ENCODE results near the gene EPS8L1.
"Not testable (repeated sequence)": the region's sequence is repeated elsewhere in the genome, so short reads cannot be mapped to it uniquely, and the experiment has no call there.

The EPS8L1 gene

GRCh38 chr19:55075371-55075998 is at the start of gene EPS8L1:
EPS8L1 (plus strand) TSS chr19:55075869; CDS start chr19:55076445, 576 bp downstream.
- no peak within 1 kb of the TSS for H3K9ac ChIP-seq (ENCODE audit: low read length in 2 of 2)
- H3K27ac ChIP-seq (ENCODE audit: low read length) = no peak within 1 kb of the TSS
- H3K36me3 ChIP-seq (ENCODE audit: control insufficient read depth in 2 of 2, insufficient read depth in 2 of 2, low read length in 2 of 2) = no peaks in the 10 kb centered on the region
- peaks cover 42 to 50% of the 10 kb centered on the region in 2 donors for H3K27me3 ChIP-seq (ENCODE audit: control insufficient read depth in 1 of 2, insufficient read depth in 2 of 2, low read length in 2 of 2)
- H3K4me1 ChIP-seq (ENCODE audit: control insufficient read depth, insufficient read depth, low read length) = peaks cover 4% of the 10 kb centered on the region
- H3K9me3 ChIP-seq (ENCODE audit: control insufficient read depth in 2 of 2, low read length in 2 of 2) = peaks cover 4 to 5% of the 10 kb centered on the region in 2 donors
- H3K4me3 ChIP-seq (ENCODE audit: low read length in 2 of 2) = no peak within 1 kb of the TSS

GRCh38 chr19:55027140-55027471 is 48.6 kb upstream of the EPS8L1 start:
- H3K4me1 ChIP-seq (ENCODE audit: control insufficient read depth, insufficient read depth, low read length); H3K27me3 ChIP-seq (ENCODE audit: control insufficient read depth in 1 of 2, insufficient read depth in 2 of 2, low read length in 2 of 2); H3K9me3 ChIP-seq (ENCODE audit: control insufficient read depth in 2 of 2, low read length in 2 of 2); H3K9ac ChIP-seq (ENCODE audit: low read length in 2 of 2); H3K27ac ChIP-seq (ENCODE audit: low read length); H3K36me3 ChIP-seq (ENCODE audit: control insufficient read depth in 2 of 2, insufficient read depth in 2 of 2, low read length in 2 of 2); H3K4me3 ChIP-seq (ENCODE audit: low read length in 2 of 2): not testable (repeated sequence)

GRCh38 chr19:55027472-55028337 is 48.0 kb upstream of the EPS8L1 start:
- H3K9me3 ChIP-seq (ENCODE audit: control insufficient read depth in 2 of 2, low read length in 2 of 2) = no peaks in the 10 kb centered on the region
- H3K27ac ChIP-seq (ENCODE audit: low read length) = no peak overlapping the region
- H3K27me3 ChIP-seq (ENCODE audit: control insufficient read depth in 1 of 2, insufficient read depth in 2 of 2, low read length in 2 of 2) = no peaks in the 10 kb centered on the region
- no peak overlapping the region for H3K9ac ChIP-seq (ENCODE audit: low read length in 2 of 2)
- H3K4me1 ChIP-seq (ENCODE audit: control insufficient read depth, insufficient read depth, low read length) = no peaks in the 10 kb centered on the region
- H3K4me3 ChIP-seq (ENCODE audit: low read length in 2 of 2) = no peak overlapping the region
- H3K36me3 ChIP-seq (ENCODE audit: control insufficient read depth in 2 of 2, insufficient read depth in 2 of 2, low read length in 2 of 2) = no peaks in the 10 kb centered on the region

- Histone ChIP-seq H3K4me3 (ENCODE audit: low read length in 2 of 2) (no peak overlapping the region), H3K9ac (ENCODE audit: low read length in 2 of 2) (no peak overlapping the region), H3K9me3 (ENCODE audit: control insufficient read depth in 2 of 2, low read length in 2 of 2) (no peaks in the 10 kb centered on the region), H3K27ac (ENCODE audit: low read length) (no peak overlapping the region), H3K36me3 (ENCODE audit: control insufficient read depth in 2 of 2, insufficient read depth in 2 of 2, low read length in 2 of 2) (no peaks in the 10 kb centered on the region), H3K4me1 (ENCODE audit: control insufficient read depth, insufficient read depth, low read length) (no peaks in the 10 kb centered on the region), H3K27me3 (ENCODE audit: control insufficient read depth in 1 of 2, insufficient read depth in 2 of 2, low read length in 2 of 2) (no peaks in the 10 kb centered on the region)
Observed at GRCh38 chr19:55028757-55029156, 46.9 kb upstream of the EPS8L1 start.

- Histone ChIP-seq H3K4me3 (ENCODE audit: low read length in 2 of 2) (no peak overlapping the region), H3K27ac (ENCODE audit: low read length) (no peak overlapping the region), H3K27me3 (ENCODE audit: control insufficient read depth in 1 of 2, insufficient read depth in 2 of 2, low read length in 2 of 2) (no peaks in the 10 kb centered on the region), H3K4me1 (ENCODE audit: control insufficient read depth, insufficient read depth, low read length) (no peaks in the 10 kb centered on the region), H3K36me3 (ENCODE audit: control insufficient read depth in 2 of 2, insufficient read depth in 2 of 2, low read length in 2 of 2) (no peaks in the 10 kb centered on the region), H3K9ac (ENCODE audit: low read length in 2 of 2) (no peak overlapping the region), H3K9me3 (ENCODE audit: control insufficient read depth in 2 of 2, low read length in 2 of 2) (no peaks in the 10 kb centered on the region)
Observed at GRCh38 chr19:55031178-55031577, 44.5 kb upstream of the EPS8L1 start.

GRCh38 chr19:55032170-55032800 is 43.4 kb upstream of the EPS8L1 start:
- Histone ChIP-seq H3K27me3 (ENCODE audit: control insufficient read depth in 1 of 2, insufficient read depth in 2 of 2, low read length in 2 of 2) (no peaks in the 10 kb centered on the region), H3K9me3 (ENCODE audit: control insufficient read depth in 2 of 2, low read length in 2 of 2) (no peaks in the 10 kb centered on the region), H3K4me1 (ENCODE audit: control insufficient read depth, insufficient read depth, low read length) (no peaks in the 10 kb centered on the region), H3K9ac (ENCODE audit: low read length in 2 of 2) (no peak overlapping the region), H3K27ac (ENCODE audit: low read length) (no peak overlapping the region), H3K36me3 (ENCODE audit: control insufficient read depth in 2 of 2, insufficient read depth in 2 of 2, low read length in 2 of 2) (no peaks in the 10 kb centered on the region), H3K4me3 (ENCODE audit: low read length in 2 of 2) (no peak overlapping the region)

DNA sequence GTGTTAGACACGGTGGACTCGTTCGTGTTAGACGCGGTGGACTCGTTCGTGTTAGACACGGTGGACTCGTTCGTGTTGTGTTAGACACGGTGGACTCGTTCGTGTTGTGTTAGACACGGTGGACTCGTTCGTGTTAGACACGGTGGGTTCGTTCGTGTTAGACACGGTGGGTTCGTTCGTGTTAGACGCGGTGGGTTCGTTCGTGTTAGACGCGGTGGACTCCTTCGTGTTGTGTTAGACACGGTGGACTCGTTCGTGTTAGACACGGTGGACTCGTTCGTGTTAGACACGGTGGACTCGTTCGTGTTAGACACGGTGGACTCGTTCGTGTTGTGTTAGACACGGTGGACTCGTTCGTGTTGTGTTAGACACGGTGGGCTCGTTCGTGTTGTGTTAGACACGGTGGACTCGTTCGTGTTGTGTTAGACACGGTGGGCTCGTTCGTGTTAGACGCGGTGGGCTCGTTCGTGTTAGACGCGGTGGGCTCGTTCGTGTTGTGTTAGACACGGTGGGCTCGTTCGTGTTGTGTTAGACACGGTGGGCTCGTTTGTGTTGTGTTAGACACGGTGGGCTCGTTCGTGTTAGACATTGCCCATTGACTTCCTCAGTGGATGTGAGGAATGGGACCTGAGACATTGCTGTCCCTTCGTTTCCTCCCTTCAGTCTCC is 42.6 kb upstream of the EPS8L1 start:
- H3K27ac ChIP-seq (ENCODE audit: low read length); H3K27me3 ChIP-seq (ENCODE audit: control insufficient read depth in 1 of 2, insufficient read depth in 2 of 2, low read length in 2 of 2); H3K9ac ChIP-seq (ENCODE audit: low read length in 2 of 2); H3K4me3 ChIP-seq (ENCODE audit: low read length in 2 of 2); H3K4me1 ChIP-seq (ENCODE audit: control insufficient read depth, insufficient read depth, low read length); H3K36me3 ChIP-seq (ENCODE audit: control insufficient read depth in 2 of 2, insufficient read depth in 2 of 2, low read length in 2 of 2); H3K9me3 ChIP-seq (ENCODE audit: control insufficient read depth in 2 of 2, low read length in 2 of 2): not testable (repeated sequence)

DNA sequence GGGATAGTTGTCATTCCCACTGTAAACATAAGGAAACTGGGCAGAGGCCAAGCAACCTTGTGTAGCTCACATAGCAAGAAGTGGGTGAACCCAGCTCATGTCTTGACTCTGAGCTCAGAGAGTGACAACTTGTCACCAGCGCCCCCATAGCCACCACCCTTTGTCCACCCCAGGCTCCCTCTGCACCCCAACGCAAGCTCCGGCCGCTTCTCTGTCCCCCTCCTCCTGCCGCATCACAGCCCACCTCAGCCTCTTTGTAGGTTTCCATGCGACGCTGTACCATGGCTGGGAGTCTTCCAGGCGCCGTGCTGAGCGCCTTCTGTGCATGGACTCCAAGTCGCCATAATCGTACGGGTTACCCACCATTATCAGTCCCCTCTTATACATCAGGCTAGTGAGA is 40.9 kb upstream of the EPS8L1 start:
- Histone ChIP-seq H3K9ac (ENCODE audit: low read length in 2 of 2) (no peak overlapping the region), H3K27ac (ENCODE audit: low read length) (no peak overlapping the region), H3K4me1 (ENCODE audit: control insufficient read depth, insufficient read depth, low read length) (no peaks in the 10 kb centered on the region), H3K27me3 (ENCODE audit: control insufficient read depth in 1 of 2, insufficient read depth in 2 of 2, low read length in 2 of 2) (no peaks in the 10 kb centered on the region), H3K9me3 (ENCODE audit: control insufficient read depth in 2 of 2, low read length in 2 of 2) (no peaks in the 10 kb centered on the region), H3K4me3 (ENCODE audit: low read length in 2 of 2) (no peak overlapping the region), H3K36me3 (ENCODE audit: control insufficient read depth in 2 of 2, insufficient read depth in 2 of 2, low read length in 2 of 2) (no peaks in the 10 kb centered on the region)

GRCh38 chr19:55036058-55036457 is 39.6 kb upstream of the EPS8L1 start:
- Histone ChIP-seq H3K4me1 (ENCODE audit: control insufficient read depth, insufficient read depth, low read length) (no peaks in the 10 kb centered on the region), H3K36me3 (ENCODE audit: control insufficient read depth in 2 of 2, insufficient read depth in 2 of 2, low read length in 2 of 2) (no peaks in the 10 kb centered on the region), H3K27ac (ENCODE audit: low read length) (no peak overlapping the region), H3K9ac (ENCODE audit: low read length in 2 of 2) (no peak overlapping the region), H3K9me3 (ENCODE audit: control insufficient read depth in 2 of 2, low read length in 2 of 2) (no peaks in the 10 kb centered on the region), H3K27me3 (ENCODE audit: control insufficient read depth in 1 of 2, insufficient read depth in 2 of 2, low read length in 2 of 2) (no peaks in the 10 kb centered on the region), H3K4me3 (ENCODE audit: low read length in 2 of 2) (no peak overlapping the region)

DNA sequence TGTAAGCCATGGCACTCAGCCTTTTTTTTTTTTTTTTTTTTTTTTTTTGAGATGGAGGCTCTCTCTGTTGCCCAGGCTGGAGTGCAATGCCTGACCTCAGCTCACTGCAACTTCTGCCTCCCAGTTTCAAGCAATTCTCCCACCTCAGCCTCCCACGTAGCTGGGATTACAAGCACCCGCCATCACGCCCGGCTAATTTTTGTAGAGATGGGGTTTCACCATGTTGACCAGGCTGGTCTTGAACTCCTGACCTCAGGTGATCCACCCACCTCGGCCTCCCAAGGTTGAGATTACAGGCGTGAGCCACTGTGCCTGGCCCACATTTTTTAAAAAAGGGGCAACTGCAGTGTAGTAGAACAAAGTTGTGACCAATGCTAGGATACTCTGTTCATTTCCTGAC is 38.1 kb upstream of the EPS8L1 start:
- not testable (repeated sequence) for H3K27me3 ChIP-seq (ENCODE audit: control insufficient read depth in 1 of 2, insufficient read depth in 2 of 2, low read length in 2 of 2); H3K4me1 ChIP-seq (ENCODE audit: control insufficient read depth, insufficient read depth, low read length); H3K9ac ChIP-seq (ENCODE audit: low read length in 2 of 2); H3K27ac ChIP-seq (ENCODE audit: low read length); H3K4me3 ChIP-seq (ENCODE audit: low read length in 2 of 2); H3K9me3 ChIP-seq (ENCODE audit: control insufficient read depth in 2 of 2, low read length in 2 of 2); H3K36me3 ChIP-seq (ENCODE audit: control insufficient read depth in 2 of 2, insufficient read depth in 2 of 2, low read length in 2 of 2)

Data from stomach smooth muscle (tissue), 2 donors.